ENCODE results near the gene OSBP2.
"Not testable (repeated sequence)": the region's sequence is repeated elsewhere in the genome, so short reads cannot be mapped to it uniquely, and the experiment has no call there.

Gene OSBP2, protein sequence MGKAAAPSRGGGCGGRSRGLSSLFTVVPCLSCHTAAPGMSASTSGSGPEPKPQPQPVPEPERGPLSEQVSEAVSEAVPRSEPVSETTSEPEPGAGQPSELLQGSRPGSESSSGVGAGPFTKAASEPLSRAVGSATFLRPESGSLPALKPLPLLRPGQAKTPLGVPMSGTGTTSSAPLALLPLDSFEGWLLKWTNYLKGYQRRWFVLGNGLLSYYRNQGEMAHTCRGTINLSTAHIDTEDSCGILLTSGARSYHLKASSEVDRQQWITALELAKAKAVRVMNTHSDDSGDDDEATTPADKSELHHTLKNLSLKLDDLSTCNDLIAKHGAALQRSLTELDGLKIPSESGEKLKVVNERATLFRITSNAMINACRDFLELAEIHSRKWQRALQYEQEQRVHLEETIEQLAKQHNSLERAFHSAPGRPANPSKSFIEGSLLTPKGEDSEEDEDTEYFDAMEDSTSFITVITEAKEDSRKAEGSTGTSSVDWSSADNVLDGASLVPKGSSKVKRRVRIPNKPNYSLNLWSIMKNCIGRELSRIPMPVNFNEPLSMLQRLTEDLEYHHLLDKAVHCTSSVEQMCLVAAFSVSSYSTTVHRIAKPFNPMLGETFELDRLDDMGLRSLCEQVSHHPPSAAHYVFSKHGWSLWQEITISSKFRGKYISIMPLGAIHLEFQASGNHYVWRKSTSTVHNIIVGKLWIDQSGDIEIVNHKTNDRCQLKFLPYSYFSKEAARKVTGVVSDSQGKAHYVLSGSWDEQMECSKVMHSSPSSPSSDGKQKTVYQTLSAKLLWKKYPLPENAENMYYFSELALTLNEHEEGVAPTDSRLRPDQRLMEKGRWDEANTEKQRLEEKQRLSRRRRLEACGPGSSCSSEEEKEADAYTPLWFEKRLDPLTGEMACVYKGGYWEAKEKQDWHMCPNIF
- 4.6 to 7.0 (median 5.4) reads per million in 4 experiments for total RNA-seq

DNA sequence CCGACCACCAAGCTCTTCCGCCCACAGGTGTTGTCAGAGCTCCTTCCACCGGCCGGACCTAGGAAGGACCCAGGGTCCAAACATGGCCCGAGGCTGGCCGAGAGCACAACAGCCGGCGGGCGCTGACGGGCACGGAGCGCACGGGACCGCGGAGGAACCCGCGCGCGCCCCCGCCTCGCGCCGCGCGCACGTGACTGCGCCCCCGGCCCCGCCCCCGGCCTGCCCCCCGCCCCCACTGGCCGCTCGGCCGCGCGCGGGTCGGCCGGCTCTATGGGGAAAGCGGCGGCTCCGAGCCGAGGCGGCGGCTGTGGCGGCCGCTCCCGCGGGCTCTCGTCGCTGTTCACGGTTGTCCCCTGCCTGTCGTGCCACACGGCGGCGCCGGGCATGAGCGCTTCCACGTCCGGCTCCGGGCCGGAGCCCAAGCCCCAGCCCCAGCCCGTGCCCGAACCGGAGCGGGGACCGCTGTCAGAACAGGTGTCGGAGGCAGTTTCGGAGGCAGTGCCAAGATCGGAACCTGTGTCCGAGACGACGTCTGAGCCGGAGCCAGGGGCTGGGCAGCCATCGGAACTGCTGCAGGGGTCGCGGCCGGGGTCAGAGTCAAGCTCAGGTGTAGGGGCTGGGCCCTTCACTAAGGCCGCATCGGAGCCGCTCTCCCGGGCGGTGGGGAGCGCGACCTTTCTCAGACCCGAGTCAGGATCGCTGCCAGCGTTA lies at the start of gene OSBP2:
Gene OSBP2 (plus strand): TSS at position 235 of the 711 bp plus-strand sequence. CDS start 36 bp downstream, at position 271.
- DNase-seq = no peak

DNA sequence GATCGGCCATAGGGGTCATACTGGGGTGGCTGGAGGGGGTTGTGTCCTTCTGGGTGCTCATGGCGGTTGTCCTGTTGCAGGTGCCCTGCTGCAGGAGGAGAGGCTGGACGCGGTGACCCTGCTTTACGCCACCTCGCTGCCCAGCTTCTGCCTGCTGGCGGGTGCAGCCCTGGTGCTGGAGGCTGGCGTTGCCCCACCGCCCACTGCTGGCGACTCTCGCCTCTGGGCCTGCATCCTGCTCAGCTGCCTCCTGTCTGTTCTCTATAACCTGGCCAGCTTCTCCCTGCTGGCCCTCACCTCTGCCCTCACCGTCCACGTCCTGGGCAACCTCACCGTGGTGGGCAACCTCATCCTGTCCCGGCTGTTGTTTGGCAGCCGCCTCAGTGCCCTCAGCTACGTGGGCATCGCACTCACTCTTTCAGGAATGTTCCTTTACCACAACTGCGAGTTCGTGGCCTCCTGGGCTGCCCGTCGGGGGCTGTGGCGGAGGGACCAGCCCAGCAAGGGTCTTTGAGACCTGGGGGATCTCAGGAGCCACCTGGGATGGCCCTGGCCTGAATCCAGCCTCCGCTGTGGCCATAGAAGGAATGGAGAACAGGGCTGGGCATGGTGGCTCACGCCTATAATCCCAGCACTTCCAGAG lies 48.0 kb upstream of the OSBP2 start:
- no peak for DNase-seq

DNA sequence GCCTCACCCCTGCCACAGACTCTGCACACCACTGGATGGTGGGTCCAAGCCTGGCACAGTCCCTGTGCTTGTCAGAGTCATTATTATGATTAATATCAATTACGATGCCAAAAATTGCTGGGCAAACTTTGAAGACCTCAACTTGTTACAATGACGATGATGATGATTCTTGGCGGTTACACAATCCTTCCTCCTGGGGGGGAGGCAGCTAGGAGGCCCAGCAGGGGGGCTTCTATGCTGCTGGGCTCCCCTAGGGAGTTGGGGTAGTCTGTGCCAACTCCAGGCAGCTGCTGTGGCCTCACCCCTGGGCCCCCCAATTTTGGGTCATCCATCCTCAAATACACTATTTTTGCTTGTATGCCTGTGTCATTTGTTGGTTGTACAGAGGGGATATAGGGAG lies 47.1 kb upstream of the OSBP2 start:
- DNase-seq = no peak

DNA sequence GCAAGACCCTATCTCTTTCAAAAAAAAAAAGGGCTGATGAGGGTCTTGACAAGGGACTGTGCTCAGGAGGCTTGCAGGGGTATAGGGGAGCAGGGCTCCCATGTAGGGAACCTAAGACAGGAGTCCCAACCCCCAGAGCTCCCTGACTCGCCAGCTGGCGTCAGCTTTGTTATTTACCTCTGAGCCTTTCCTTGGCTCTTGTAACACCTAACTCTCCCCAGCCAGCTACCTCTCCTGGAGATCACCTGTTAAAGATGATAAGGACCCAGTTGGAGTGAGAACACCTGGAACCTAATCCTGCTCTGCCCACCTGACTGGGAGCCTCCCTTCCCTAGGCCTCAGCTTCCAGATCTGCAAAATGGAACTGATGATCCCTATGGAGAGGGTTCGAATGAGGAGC lies 45.8 kb upstream of the OSBP2 start:
- no peak for DNase-seq

DNA sequence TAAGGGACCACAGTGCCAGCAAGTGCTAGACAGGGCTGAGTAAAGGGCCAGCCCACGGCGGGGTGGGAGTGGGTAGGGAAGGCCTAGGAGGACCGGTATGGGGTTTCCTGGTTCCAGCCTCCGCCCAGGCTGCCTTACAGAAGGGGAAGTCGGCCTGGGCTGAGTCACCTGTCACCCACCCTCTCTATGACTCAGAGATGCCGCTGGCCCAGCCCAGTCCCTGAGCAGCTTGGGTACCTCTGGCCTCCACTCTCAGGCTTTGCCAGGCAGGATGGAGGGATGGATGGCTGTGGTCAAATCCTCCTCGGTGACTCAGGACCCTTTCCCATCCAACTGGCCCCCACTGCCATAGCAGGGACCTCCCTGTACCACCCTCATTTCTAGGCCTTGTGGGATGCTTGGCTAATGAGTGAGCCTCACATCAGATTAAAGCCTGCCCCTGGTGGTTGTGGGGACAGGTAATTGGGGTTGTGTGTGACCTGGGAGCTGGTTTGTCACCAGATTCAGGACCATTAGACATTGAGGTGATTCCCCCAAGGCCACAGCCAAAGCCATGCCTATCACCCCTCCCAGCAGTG lies 45.2 kb upstream of the OSBP2 start:
- DNase-seq = no peak

- no peak for DNase-seq
Measured at GRCh38 chr22:30650508-30651116, 44.1 kb upstream of the OSBP2 start.

GRCh38 chr22:30652852-30653251 lies 41.8 kb upstream of the OSBP2 start:
- DNase-seq = no peak

- no peak for DNase-seq
Measured at GRCh38 chr22:30654361-30654760, 40.3 kb upstream of the OSBP2 start.

- DNase-seq = no peak
Measured at GRCh38 chr22:30655532-30655931, 39.1 kb upstream of the OSBP2 start.

GRCh38 chr22:30662040-30662439 lies 32.6 kb upstream of the OSBP2 start:
- DNase-seq = no peak

DNA sequence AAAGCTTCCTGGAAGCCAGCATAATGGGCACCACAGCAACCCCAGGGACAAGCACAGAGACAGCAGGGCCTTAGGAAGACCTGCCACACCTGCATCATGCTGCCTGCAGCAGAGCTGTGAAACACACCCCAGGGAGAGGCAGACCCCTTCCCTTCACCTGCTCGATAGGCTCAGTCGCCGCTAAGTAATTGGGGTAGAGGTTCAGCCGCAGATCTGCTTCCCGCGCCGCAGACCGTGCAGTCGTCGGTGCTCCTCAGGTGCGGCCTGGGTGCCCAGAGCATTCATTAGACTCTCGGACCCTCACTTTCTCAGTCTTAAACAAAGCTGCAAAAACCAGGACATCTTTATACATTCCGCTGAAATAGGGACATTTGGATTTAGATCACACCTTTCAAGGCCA lies 29.9 kb upstream of the OSBP2 start:
- DNase-seq = no peak

GRCh38 chr22:30665266-30665665 lies 29.4 kb upstream of the OSBP2 start:
- DNase-seq = no peak

DNA sequence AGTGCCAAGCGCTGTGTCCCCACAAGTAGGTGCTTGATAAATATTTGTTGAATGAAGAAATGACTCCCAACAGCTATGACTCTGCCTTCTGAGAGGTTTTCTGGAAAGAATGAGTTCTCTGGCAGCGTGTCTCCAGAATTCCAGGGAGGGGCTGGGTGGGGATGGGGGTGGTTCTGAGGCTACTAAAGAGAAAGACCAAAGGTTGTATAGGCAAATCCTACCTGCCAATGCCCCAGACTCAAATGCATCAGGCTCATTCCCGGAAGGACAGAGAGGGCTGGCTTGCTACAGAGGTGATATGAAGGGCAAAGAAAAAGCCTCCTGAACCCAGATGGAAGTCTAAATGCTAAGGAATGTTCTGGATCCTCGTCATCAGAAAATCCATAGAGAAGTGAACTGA lies 28.9 kb upstream of the OSBP2 start:
- DNase-seq = no peak

GRCh38 chr22:30667107-30667493 lies 27.6 kb upstream of the OSBP2 start:
- no peak for DNase-seq

DNA sequence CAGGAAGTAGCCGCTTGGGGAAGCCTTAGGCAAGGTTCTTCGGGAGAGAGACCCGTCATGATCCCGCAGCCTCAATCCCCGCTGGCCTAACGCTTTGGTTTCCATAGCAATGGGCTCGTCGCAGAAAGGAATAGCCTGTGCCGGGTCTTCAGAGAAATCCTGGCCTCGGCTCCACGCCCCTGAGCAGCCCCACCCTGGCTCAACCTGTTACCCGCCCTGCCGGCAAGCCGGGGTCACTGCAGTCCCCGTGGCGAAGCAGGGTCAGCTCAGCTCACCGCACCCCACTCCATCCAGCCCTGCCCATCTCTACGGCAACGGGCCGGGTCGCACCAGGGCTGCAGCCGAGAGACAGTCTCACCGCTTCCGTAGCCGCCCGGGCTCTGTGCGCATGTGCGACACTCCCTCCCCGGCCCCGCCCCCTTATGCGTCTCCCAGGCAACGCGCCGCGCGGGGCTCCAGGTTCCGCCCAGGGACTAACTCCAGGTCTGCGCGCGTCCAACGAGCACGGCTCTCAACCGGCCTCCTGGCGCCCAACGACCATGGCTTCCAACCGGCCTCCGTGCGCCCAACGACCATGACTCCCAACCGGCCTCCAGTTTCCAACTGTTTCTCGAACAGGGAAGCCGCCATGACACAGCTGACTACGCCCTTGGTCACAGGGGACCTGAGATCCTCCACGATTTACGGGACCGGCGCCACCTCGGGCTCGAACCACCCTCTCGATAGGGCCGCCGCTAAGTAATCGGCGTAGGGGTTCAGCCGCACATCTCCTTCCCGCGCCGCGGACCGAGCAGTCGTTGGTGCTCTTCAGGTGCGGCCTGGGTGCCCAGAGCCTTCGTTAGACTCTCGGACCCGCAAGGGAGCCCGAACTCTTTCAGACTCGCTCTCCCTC lies 26.9 kb upstream of the OSBP2 start, which contains the start of gene DUSP18:
Gene DUSP18 (minus strand): TSS at position 382 of the 892 bp plus-strand sequence. CDS start 3,872 bp downstream, outside the sequence.
- peak; percentile 92 for DNase-seq

DNA sequence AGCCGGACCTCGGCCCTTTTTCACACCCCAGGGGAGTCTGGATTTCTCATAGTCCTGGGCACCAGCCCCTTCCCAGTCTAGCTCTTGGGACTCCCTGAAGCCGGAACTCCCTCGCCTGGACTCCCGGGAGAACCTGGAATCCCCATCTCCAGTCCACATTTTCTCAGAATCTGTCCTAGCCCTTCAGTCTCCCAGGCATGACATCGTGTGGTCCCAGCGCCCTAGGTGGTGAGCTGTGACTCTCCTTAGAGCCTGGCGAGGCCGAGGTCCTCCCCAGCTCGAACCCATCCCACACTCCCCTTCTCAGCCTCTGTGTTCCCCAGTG lies 26.3 kb upstream of the OSBP2 start:
- DNase-seq = no peak

- DNase-seq = no peak
Measured at GRCh38 chr22:30671071-30671470, 23.6 kb upstream of the OSBP2 start.

- DNase-seq = no peak
Measured at GRCh38 chr22:30673136-30673535, 21.5 kb upstream of the OSBP2 start.

DNA sequence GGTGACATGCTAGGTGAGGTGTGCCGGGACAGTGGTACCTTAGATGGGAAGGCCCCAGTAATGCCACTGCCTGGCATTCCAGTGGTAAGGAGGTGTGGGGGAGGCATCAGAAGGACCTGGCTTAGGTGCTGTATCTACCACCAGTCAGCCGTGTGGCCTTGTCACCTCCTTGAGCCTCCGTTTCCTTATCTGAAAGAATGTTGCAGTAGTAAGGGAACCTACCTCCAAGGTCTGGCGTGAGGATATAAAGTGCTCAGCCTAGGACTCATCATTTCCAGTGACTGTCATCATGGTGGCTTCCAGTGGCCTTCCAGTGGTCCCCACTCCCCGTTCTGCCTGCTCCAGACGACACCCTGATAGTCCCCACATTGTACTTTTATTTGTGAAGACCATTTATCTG lies 20.2 kb upstream of the OSBP2 start:
- DNase-seq = no peak

GRCh38 chr22:30675436-30675835 lies 19.2 kb upstream of the OSBP2 start:
- DNase-seq = no peak

- not testable (repeated sequence) for DNase-seq
Measured at GRCh38 chr22:30676565-30676964, 18.1 kb upstream of the OSBP2 start.
